HUES64 (cell line): Measurements from ENCODE around the gene XXYLT1.
"Not testable (repeated sequence)": the region's sequence is repeated elsewhere in the genome, so short reads cannot be mapped to it uniquely, and the experiment has no call there.

ENCODE experiments used
- H3K27ac ChIP-seq: 2 replicates; pipeline ENCODE4 v1.7.0; 2013; ENCODE audit warnings: low read depth, low read length, inconsistent platforms
- H3K27me3 ChIP-seq: 2 replicates; pipeline ENCODE4 v1.6.1; 2013; ENCODE audit warnings: mild to moderate bottlenecking, low read length; ENCODE audit not compliant: insufficient read depth
- H3K36me3 ChIP-seq: 2 replicates; pipeline ENCODE4 v1.6.1; 2013; ENCODE audit warnings: mild to moderate bottlenecking, low read length; ENCODE audit not compliant: insufficient read depth
- H3K4me1 ChIP-seq: 2 replicates; pipeline ENCODE4 v1.6.1; 2013; ENCODE audit warnings: mild to moderate bottlenecking, low read length, moderate library complexity; ENCODE audit not compliant: insufficient read depth
- H3K4me3 ChIP-seq: 2 replicates; pipeline ENCODE4 v1.5.1; 2013; ENCODE audit warnings: mild to moderate bottlenecking, low read length, moderate library complexity
- H3K9ac ChIP-seq: 2 replicates; pipeline ENCODE4 v1.6.1; 2013; ENCODE audit warnings: mild to moderate bottlenecking, low read depth, low read length
- H3K9me3 ChIP-seq: 2 replicates; pipeline ENCODE4 v1.6.1; 2013; ENCODE audit warnings: low read depth, low read length; ENCODE audit not compliant: insufficient read depth
- WGBS: fragments of 150-250, 120-280 bp; methylation state at CpG from one replicate; pipeline ENCODE4 v1.1.7; 2013; ENCODE audit warnings: missing lambda C conversion rate; 5-methylcytosine and 5-hydroxymethylcytosine counted together

Gene XXYLT1

DNA sequence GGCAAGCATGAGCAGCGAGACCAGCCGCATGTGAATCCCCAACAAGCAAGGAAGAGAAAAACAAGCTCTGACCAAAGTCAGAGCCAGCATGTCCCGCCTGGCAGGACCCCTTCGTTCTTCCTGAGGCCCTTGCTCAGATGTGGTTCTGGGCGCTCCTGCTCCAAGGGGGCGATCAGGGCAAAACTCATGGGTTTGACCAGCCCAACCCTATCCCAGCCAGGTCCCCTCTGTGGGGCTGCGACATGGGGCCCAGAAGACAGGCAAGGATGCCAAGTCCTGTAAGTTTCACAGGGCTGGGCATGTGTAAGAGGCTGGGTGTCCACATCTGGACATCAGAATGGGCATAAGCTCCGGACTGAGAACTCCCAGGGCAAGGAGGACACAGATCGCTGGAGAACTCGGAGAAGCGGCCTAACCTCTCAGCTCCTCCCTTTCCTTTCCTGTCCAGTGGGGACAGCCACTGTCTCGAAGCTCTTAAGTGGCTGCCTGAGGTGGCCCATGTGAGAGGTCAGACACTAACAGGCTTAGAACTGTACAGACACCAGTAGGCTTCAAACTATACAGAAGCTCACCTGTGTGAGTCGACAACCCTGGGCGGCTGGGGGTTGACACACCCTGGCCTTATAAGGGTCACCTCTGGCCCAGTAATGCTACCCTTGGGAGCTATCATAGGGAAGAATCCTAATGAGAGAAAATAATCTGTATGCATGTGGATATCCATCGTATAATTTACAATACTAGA is 48.9 kb downstream of the XXYLT1 start:
- Histone ChIP-seq H3K4me3 (no peak overlapping the region), H3K27ac (no peak overlapping the region), H3K27me3 (no peaks in the 10 kb centered on the region), H3K9me3 (no peaks in the 10 kb centered on the region), H3K36me3 (peaks cover 14% of the 10 kb centered on the region), H3K4me1 (0 out of 2 replicates have a peak, but pooled peaks cover 13% of the 10 kb centered on the region), H3K9ac (no peak overlapping the region)
- 92% methylated on average over 15 of the region's 15 CpGs for WGBS

DNA sequence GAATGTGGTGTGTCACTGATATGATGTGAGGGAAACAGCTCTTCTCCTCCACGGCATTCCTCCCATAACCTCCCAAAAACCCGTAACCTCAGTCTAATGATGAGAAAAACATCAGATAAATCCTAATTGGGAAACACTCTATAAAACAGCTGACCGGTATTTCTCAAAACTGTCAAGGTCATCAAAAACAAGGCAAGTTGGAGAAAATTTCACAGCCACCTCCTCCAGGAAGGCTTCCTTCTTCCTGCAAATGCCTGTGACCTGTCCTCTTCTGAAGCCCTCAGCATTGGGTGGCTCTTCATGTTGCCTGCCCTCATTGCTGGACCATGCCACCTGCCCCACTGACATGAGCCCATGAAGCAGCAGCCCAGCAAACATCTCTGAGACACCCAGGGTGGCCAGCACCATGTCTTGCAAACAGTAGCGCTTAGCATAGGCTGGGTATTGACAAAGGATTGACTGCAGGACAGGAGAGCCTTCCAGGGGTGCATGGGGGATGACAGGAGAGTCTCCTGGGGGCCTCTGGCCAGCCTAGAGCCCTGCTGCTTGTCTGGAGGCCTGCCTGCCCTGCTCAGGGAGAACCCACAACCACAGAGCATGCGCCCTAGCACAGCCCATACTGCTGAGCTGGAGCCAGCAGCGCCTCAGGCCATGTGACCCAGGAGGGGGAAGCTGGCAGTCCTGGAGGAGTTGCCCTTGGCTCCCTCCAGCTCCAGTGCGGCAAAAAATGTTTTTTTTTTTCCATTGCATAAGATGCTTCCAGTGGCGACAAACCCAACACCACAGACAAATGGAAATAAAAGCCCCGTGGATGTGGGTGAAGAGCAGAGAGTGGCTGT is 49.7 kb downstream of the XXYLT1 start:
- Histone ChIP-seq H3K27ac (no peak overlapping the region), H3K27me3 (no peaks in the 10 kb centered on the region), H3K36me3 (peaks cover 10% of the 10 kb centered on the region), H3K4me3 (no peak overlapping the region), H3K9ac (no peak overlapping the region), H3K4me1 (0 out of 2 replicates have a peak, but pooled peaks cover 13% of the 10 kb centered on the region), H3K9me3 (no peaks in the 10 kb centered on the region)
- WGBS: 91% methylated on average over 9 of the region's 9 CpGs

DNA sequence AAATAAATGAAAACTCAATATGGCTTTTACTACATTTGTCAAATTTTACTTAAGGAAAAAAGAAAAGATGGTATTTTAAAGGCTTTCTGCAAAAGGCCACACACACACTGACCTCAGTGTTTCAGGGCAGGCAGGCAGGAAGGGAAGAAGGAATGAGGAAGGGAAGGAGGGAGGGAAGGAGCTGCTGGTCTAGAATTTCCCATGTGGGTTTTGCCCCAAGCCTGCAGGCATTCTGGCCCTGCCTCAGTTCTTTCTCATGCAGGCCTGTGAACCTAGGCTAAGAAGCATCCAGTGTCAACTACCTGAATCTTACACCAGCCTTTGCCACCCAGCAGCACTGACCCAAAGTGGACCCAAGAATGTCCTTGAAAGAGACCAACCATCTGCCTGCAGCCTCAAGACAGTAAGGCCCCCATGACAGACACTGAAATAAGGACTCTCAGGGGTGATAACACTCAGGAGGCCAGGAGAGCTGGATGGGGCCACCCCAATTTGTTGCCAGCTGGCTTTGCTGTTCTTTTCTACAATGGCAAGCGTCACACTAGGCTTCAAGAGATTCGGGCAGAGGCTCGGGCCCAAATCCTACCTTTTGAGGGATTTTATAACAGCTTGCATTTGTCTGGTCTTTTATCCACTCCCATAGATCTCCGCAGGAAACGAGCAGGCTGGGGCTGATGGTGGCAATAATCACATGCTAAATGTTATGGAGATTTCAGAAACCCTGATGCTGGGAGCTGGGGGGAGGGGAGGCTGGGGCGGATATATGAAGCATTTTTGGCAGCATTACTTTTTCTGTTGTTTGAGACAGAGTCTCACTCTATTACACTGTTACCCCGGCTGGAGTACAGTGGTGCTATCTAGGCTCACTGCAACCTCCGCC is 51.4 kb downstream of the XXYLT1 start:
- Histone ChIP-seq H3K4me1 (0 out of 2 replicates have a peak, but pooled peaks cover 13% of the 10 kb centered on the region), H3K36me3 (no peaks in the 10 kb centered on the region), H3K4me3 (no peak overlapping the region), H3K27ac (no peak overlapping the region), H3K9ac (no peak overlapping the region), H3K27me3 (no peaks in the 10 kb centered on the region), H3K9me3 (no peaks in the 10 kb centered on the region)
- WGBS: 76% methylated on average over 8 of the region's 8 CpGs

DNA sequence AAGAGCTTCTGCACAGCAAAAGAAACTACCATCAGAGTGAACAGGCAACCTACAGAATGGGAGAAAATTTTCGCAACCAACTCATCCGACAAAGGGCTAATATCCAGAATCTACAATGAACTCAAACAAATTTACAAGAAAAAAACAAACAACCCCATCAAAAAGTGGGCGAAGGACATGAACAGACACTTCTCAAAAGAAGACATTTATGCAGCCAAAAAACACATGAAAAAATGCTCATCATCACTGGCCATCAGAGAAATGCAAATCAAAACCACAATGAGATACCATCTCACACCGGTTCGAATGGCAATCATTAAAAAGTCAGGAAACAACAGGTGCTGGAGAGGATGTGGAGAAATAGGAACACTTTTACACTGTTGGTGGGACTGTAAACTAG is 52.6 kb downstream of the XXYLT1 start:
- peaks cover 19% of the 10 kb centered on the region; the same call in 1 of the 2 replicates for H3K4me1 ChIP-seq
- H3K27me3 ChIP-seq, H3K4me3 ChIP-seq, H3K36me3 ChIP-seq, H3K9ac ChIP-seq, H3K9me3 ChIP-seq, H3K27ac ChIP-seq: not testable (repeated sequence)
- no CpG with 5 or more reads among the region's 5 CpGs for WGBS

DNA sequence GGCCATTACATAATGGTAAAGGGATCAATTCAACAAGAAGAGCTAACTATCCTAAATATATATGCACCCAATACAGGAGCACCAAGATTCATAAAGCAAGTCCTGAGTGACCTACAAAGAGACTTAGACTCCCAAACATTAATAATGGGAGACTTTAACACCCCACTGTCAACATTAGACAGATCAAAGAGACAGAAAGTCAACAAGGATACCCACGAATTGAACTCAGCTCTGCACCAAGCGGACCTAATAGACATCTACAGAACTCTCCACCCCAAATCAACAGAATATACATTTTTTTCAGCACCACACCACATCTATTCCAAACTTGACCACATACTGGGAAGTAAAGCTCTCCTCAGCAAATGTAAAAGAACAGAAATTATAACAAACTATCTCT is 55.4 kb downstream of the XXYLT1 start:
- 86% methylated on average over 2 of the region's 2 CpGs for WGBS
- not testable (repeated sequence) for H3K9ac ChIP-seq, H3K9me3 ChIP-seq, H3K36me3 ChIP-seq, H3K27ac ChIP-seq, H3K27me3 ChIP-seq, H3K4me3 ChIP-seq
- H3K4me1 ChIP-seq: peaks cover 23% of the 10 kb centered on the region

DNA sequence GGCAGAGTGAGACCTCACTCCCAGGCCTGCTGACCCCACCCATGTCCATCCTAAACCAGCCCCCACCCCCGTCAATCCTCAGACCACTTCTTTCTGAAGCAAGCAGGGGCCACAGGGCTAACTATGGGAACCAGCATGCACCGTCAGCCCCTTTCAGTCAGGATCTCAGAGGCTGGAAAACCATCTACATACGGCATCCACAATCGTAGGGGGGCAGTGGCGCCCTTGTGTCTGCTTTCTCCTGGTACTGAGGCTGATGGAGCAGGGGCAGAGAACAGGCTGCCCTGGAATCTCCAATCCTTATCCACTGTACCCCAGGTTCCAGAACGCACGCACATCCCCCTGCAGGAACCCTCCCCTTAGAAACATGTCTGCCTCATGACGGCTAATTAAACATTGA is 56.6 kb downstream of the XXYLT1 start:
- Histone ChIP-seq H3K4me1 (peaks cover 27% of the 10 kb centered on the region), H3K27ac (0 out of 2 replicates have a peak overlapping the region, but pooled peaks have one; percentile 25), H3K4me3 (no peak overlapping the region), H3K9ac (no peak overlapping the region), H3K36me3 (no peaks in the 10 kb centered on the region), H3K9me3 (no peaks in the 10 kb centered on the region), H3K27me3 (no peaks in the 10 kb centered on the region)
- 86% methylated on average over 8 of the region's 8 CpGs for whole genome bisulfite sequencing

DNA sequence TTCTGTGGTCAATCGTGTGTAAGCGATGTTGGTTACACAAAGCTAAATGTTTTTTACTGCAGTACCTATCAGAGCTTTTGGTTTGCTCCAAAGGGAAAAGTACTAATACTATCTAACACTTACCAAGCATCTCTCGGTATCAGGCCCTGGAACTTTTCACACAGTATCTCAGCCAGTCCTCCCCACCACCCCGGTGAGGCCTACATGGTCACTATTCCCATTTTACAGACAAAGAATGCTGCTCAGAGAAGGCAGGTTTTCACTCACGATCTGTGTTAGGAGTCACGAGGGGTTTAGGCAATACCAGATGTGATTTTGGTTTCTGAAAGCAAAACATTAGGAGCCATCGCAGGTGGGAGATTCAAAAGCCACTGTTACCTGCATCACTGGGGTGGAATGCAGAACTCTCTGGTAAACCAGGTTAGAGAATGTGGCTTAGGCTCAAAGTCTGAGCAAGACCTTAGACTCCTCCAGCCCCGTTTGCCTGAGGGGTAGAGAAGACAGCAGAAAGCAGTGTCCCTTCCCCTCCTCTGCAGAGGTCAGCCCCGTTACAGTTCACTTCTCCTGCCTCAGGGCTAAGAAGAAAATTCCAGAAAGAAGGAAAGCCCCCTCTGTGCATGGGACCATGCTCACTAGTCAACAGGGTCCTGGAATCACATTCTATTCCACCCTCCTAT is 57.2 kb downstream of the XXYLT1 start:
- Histone ChIP-seq H3K36me3 (no peaks in the 10 kb centered on the region), H3K4me1 (peaks cover 28% of the 10 kb centered on the region), H3K9ac (no peak overlapping the region), H3K9me3 (no peaks in the 10 kb centered on the region), H3K4me3 (no peak overlapping the region), H3K27me3 (no peaks in the 10 kb centered on the region), H3K27ac (0 out of 2 replicates have a peak overlapping the region, but pooled peaks have one; percentile 25)
- WGBS: 82% methylated on average over 9 of the region's 9 CpGs

DNA sequence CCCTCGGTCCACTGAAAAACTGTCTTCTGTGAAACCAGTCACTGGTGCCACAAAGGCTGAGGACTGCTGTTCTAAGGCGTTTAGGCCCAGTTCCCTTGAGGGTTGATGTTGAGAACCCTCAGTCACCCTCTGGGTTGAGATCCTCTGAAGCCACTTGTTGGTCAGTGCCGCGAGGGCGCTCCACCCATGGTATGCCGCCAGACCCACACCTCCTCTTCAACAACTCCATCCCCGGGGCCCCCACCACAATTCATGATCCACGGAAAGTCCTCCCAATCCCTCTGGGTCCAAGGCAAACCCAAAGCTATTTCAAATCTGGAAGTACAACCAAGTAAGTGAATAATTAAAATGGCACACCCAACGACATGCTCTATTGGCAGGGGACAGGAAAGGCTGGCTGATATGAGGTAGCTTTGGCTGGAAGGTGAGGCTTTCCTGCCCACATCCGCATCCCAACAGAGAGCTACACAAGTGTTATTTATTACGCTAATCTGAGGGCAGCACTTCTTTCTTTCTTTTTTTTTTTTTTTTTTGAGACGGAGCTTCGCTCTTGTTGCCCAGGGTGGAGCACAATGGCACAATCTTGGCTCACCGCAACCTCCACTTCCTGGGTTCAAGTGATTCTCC is 58.1 kb downstream of the XXYLT1 start:
- Histone ChIP-seq H3K9me3 (no peaks in the 10 kb centered on the region), H3K4me1 (peaks cover 31% of the 10 kb centered on the region), H3K27ac (no peak overlapping the region), H3K4me3 (no peak overlapping the region), H3K36me3 (no peaks in the 10 kb centered on the region), H3K27me3 (no peaks in the 10 kb centered on the region), H3K9ac (no peak overlapping the region)
- WGBS: 96% methylated on average over 14 of the region's 14 CpGs

DNA sequence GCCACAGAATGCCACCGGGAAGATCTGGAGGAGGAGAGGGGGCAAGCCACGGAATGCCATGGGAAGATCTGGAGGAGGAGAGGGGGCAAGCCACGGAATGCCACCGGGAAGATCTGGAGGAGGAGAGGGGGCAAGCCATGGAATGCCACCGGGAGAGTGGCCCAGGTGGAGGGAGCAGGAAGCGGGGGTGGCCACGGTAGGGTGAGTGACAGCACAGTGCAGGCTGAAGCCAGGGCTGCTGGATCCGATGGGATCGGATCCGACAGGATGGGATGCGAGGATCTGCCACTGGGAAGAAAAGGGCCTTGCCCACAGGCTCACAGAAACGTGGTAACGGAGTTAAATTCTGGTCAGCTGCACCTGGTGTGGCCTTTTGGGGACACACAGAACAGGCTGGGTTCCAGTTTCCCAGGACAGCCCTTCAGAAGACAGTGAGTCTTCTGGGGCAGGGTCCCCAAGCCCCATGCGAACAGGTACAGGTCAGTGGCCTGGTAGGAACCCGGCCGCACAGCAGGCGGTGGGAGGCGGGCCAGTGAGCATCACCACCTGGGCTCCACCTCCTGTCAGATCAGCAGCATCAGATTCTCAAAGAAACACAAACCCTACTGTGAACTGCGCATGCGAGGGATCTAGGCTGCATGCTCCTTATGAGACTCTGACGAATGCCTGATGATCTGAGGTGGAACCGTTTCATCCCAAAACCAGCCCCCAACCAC is 58.8 kb downstream of the XXYLT1 start:
- no peak overlapping the region for H3K9ac ChIP-seq
- no peaks in the 10 kb centered on the region for H3K9me3 ChIP-seq
- no peaks in the 10 kb centered on the region for H3K27me3 ChIP-seq
- no peak overlapping the region for H3K4me3 ChIP-seq
- H3K27ac ChIP-seq: no peak overlapping the region
- H3K36me3 ChIP-seq: peaks cover 2% of the 10 kb centered on the region; the same call in 1 of the 2 replicates
- WGBS: 92% methylated on average over 22 of the region's 22 CpGs
- peaks cover 31% of the 10 kb centered on the region for H3K4me1 ChIP-seq
